ENCODE measurements around the gene UAP1L1. TPM values are rescaled to one million over a fixed set of nuclear protein-coding genes. Genes with fewer than 3 reads are reported as not detected.
A peak's percentile ranks its signal among the peaks of the same experiment; 100 is the strongest.

The UAP1L1 gene
- total and polyA plus RNA-seq, 2 experiments from 2014 or later, result 2.5 to 8.1 TPM

GRCh38 chr9:137076636-137077009, 694 bp upstream of the UAP1L1 start:
- H3K27me3 Mint-ChIP-seq (ENCODE audit: insufficient read depth, low read depth, poor library complexity), result peaks cover 46% of the 10 kb centered on the region
- Histone ChIP-seq H3K79me2 (replicated peaks; ENCODE audit: insufficient read depth) (no peaks in the 10 kb centered on the region), H2AFZ (peak overlapping the region; percentile 76; the same call in 1 of the 2 replicates), H3K4me1 (ENCODE audit: insufficient read depth) (peaks cover 24% of the 10 kb centered on the region), H3K4me2 (peak overlapping the region; percentile 88), H3K4me3 (peak overlapping the region; percentile 64), H3F3A (replicated peaks; ENCODE audit: low read depth) (peaks cover 27% of the 10 kb centered on the region), H3K27me3 (ENCODE audit: insufficient read depth) (peaks cover 40% of the 10 kb centered on the region), H3K27ac (ENCODE audit: low read depth) (no peak overlapping the region), H3K9me2 (ENCODE audit: insufficient read depth) (no peaks in the 10 kb centered on the region), H4K20me1 (replicated peaks; ENCODE audit: insufficient read depth) (0 out of 2 replicates have a peak, but pooled peaks cover 6% of the 10 kb centered on the region), H3K36me3 (ENCODE audit: insufficient read depth) (no peaks in the 10 kb centered on the region)
- H3K4me3 Mint-ChIP-seq, result peak overlapping the region; percentile 57
- H3K36me3 Mint-ChIP-seq (ENCODE audit: low read depth), result no peaks in the 10 kb centered on the region
- TF ChIP-seq NANOG (IDR thresholded peaks at IDR 0.05; ENCODE audit: borderline replicate concordance) (no peak), ZNF331 (CRISPR knock-in tag; IDR thresholded peaks at IDR 0.05; ENCODE audit: low read depth) (no peak), REST (IDR thresholded peaks at IDR 0.05; ENCODE audit: unreplicated experiment) (no peak), POLR2AphosphoS5 (IDR thresholded peaks at IDR 0.05; ENCODE audit: low read depth) (no peak), CTCF (conservative IDR thresholded peaks at IDR 0.05; ENCODE audit: low read depth in 2 of 2) (no peak), ZNF114 (CRISPR knock-in tag; IDR thresholded peaks at IDR 0.05) (no peak), EZH2phosphoT487 (IDR thresholded peaks at IDR 0.05; ENCODE audit: unreplicated experiment) (no peak), CREB1 (CRISPR knock-in tag; IDR thresholded peaks at IDR 0.05; ENCODE audit: low read depth) (no peak), ZNF462 (CRISPR knock-in tag; IDR thresholded peaks at IDR 0.05) (no peak), EZH2 (IDR thresholded peaks at IDR 0.05; ENCODE audit: low read depth, unreplicated experiment) (no peak), STAT1 (IDR thresholded peaks at IDR 0.05; ENCODE audit: unreplicated experiment) (no peak), ETS1 (IDR thresholded peaks at IDR 0.05) (no peak), JUNB (IDR thresholded peaks at IDR 0.05; ENCODE audit: unreplicated experiment) (no peak)
- H3K9me3 Mint-ChIP-seq, result no peaks in the 10 kb centered on the region
- ATAC-seq (peak; percentile 9), DNase-seq (ENCODE audit: low spot score) (peak; percentile 53)
- H3K27ac Mint-ChIP-seq, result no peak overlapping the region
- H3K4me1 Mint-ChIP-seq, result peaks cover 13% of the 10 kb centered on the region

All from GM23338 (cell line).